K562 treated with DMSO at 1 percent for 4 hours (cell line): ENCODE measurements around the gene UTP14A. TPM values are rescaled to one million over a fixed set of nuclear protein-coding genes. Genes with fewer than 3 reads are reported as not detected.

Experiments used
- total RNA-seq: library from RNA; unstranded; fragments of 300-600 nt; gene quantifications from 2 replicates; pipeline ENCODE4 v1.2.3, GENCODE V29; 2022; ENCODE audit not compliant: insufficient read depth

UTP14A gene, protein sequence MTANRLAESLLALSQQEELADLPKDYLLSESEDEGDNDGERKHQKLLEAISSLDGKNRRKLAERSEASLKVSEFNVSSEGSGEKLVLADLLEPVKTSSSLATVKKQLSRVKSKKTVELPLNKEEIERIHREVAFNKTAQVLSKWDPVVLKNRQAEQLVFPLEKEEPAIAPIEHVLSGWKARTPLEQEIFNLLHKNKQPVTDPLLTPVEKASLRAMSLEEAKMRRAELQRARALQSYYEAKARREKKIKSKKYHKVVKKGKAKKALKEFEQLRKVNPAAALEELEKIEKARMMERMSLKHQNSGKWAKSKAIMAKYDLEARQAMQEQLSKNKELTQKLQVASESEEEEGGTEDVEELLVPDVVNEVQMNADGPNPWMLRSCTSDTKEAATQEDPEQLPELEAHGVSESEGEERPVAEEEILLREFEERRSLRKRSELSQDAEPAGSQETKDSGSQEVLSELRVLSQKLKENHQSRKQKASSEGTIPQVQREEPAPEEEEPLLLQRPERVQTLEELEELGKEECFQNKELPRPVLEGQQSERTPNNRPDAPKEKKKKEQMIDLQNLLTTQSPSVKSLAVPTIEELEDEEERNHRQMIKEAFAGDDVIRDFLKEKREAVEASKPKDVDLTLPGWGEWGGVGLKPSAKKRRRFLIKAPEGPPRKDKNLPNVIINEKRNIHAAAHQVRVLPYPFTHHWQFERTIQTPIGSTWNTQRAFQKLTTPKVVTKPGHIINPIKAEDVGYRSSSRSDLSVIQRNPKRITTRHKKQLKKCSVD
- total RNA-seq: 17.6 and 18.7 TPM in 2 replicates

DNA sequence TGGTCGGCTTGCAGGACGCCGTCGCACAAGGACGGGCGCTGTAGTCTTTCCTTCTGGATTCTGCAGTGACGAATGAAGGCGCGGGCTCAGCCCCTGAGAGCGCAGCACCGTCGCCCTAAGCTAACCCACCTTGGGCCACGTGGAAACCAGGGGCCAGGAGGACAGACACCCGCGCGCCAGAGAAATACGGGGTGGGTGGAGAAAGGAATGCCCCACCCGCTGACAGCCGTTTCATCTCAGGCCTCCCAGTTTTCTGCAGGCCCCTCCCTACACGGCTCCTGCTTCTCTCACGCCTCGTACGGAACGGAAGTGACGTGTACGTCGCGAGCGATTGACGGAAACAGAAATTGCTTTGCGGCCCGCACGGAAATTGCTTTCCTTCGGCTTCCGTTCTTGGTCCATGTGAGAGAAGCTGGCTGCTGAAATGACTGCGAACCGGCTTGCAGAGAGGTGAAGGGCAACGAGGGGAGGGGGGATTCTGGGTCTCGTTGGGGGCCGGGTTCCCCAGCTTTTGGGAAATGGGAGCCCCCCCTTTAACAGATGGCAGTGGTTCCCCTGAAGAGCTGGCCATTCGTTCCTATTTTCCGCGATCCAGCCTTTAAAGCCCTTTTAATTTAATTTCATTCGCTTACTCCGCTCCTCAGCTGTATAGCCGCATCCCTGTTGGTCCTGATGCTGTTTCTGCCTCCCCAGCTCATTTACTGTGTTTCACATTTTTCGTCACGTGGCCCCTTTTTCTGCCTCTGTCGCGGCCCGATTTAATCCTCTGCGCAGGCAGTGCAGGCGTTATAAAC lies at the start of gene UTP14A:
TSS of gene UTP14A (plus strand) at position 378 of the 794 bp plus-strand sequence. CDS start at position 425, 47 bp downstream.

Other genes starting within 250 kb of the UTP14A start
- not detected in 2 replicates for gene XPNPEP2, start 167.2 kb upstream of the UTP14A start, total RNA-seq
- 0.30 TPM in 1 of 2 replicates, not detected in the other for gene SASH3, start 126.2 kb upstream of the UTP14A start, total RNA-seq
- 12.3 and 16.3 TPM in 2 replicates for gene ZDHHC9, start 62.3 kb upstream of the UTP14A start, total RNA-seq
- gene BCORL1, start 76.5 kb downstream of the UTP14A start, total RNA-seq: 14.9 and 18.4 TPM in 2 replicates
- 31.9 and 39.4 TPM in 2 replicates for gene ELF4, start 204.3 kb downstream of the UTP14A start, total RNA-seq